ENCODE measurements around the gene XYLT1. TPM values are rescaled to one million over a fixed set of nuclear protein-coding genes. Genes with fewer than 3 reads are reported as not detected.

XYLT1 gene
- total RNA-seq, 1 donor from 2014 or later, result 1.6 TPM

GRCh38 chr16:17346621-17347569 lies 123.9 kb downstream of the XYLT1 start:
- H3K4me3 ChIP-seq (ENCODE audit: low read depth, low read length), result no peak overlapping the region
- H3K27me3 ChIP-seq (ENCODE audit: control insufficient read depth, insufficient read depth, low read length), result no peaks in the 10 kb centered on the region
- no peaks in the 10 kb centered on the region for H3K36me3 ChIP-seq (ENCODE audit: control insufficient read depth, insufficient read depth, low read length)
- DNase-seq (ENCODE audit: low read depth), result no peak
- TF ChIP-seq CTCF (IDR thresholded peaks at IDR 0.05; ENCODE audit: insufficient read depth, low read length, poor library complexity, severe bottlenecking), result no peak

DNA sequence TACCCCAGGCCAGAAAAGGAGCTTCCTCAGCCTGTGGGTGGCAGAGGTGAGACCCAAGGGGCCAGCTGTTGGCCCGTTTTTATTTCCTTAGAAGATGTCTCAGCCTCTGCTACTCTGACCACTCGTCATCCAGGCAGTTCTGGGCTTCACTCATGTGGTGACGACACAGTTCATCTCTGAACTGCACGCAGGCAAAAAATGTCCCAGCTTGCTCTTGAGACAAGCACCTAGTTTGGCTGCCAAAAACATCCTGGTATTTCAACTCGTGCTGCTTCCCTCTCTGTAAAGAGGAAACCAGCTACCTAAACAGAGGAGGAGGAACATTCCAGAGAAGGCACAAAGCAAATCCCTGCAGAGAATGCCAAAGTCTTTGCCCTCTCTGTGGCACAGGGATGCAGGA lies 125.7 kb downstream of the XYLT1 start:
- H3K36me3 ChIP-seq (ENCODE audit: control insufficient read depth, insufficient read depth, low read length), result no peaks in the 10 kb centered on the region
- H3K4me3 ChIP-seq (ENCODE audit: low read depth, low read length), result no peak overlapping the region
- no peak for TF ChIP-seq CTCF (IDR thresholded peaks at IDR 0.05; ENCODE audit: insufficient read depth, low read length, poor library complexity, severe bottlenecking)
- no peak for DNase-seq (ENCODE audit: low read depth)
- no peaks in the 10 kb centered on the region for H3K27me3 ChIP-seq (ENCODE audit: control insufficient read depth, insufficient read depth, low read length)

DNA sequence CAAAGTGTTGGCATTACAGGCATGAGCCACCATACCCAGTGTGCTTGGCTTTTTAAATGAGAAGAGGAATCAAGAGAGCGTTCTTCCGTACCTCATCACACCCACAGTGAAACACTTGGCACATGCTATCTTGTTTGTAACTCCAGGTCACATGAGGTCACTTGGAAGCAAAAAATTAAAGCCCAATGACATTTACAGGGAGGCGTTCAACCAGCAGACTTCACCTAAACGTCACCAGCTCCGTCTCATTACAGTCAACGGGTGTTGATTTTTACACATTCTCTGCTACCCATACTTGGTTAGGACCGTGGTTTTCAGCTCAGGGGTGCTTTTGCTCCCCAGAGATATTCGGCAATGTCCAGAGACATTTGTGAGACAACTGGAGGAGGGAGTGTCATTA lies 127.0 kb downstream of the XYLT1 start:
- H3K36me3 ChIP-seq (ENCODE audit: control insufficient read depth, insufficient read depth, low read length), result no peaks in the 10 kb centered on the region
- H3K4me3 ChIP-seq (ENCODE audit: low read depth, low read length), result no peak overlapping the region
- no peak for DNase-seq (ENCODE audit: low read depth)
- no peak for TF ChIP-seq CTCF (IDR thresholded peaks at IDR 0.05; ENCODE audit: insufficient read depth, low read length, poor library complexity, severe bottlenecking)
- no peaks in the 10 kb centered on the region for H3K27me3 ChIP-seq (ENCODE audit: control insufficient read depth, insufficient read depth, low read length)

DNA sequence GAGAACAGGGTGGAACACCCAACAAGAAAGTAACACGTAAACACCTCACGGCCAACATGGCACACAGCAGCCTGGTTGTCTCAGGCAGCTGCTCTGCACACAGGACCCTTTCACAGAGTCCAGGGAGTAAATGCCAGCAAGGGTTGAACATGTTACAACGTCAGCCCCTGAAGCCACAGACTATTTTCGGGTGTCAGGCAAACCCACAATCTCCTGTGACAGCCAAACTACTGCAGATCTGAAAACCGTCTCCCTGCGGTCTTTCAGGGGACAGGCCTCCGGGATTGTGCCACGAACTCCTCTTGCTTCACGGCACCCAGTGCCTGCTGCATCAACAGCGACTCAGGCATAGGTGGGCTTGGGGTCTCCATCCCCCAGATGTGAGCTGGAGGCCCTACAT lies 127.7 kb downstream of the XYLT1 start:
- DNase-seq (ENCODE audit: low read depth), result no peak
- H3K4me3 ChIP-seq (ENCODE audit: low read depth, low read length), result no peak overlapping the region
- no peak for TF ChIP-seq CTCF (IDR thresholded peaks at IDR 0.05; ENCODE audit: insufficient read depth, low read length, poor library complexity, severe bottlenecking)
- no peaks in the 10 kb centered on the region for H3K27me3 ChIP-seq (ENCODE audit: control insufficient read depth, insufficient read depth, low read length)
- H3K36me3 ChIP-seq (ENCODE audit: control insufficient read depth, insufficient read depth, low read length), result no peaks in the 10 kb centered on the region

GRCh38 chr16:17342031-17342430 lies 128.7 kb downstream of the XYLT1 start:
- H3K4me3 ChIP-seq (ENCODE audit: low read depth, low read length), result no peak overlapping the region
- no peaks in the 10 kb centered on the region for H3K36me3 ChIP-seq (ENCODE audit: control insufficient read depth, insufficient read depth, low read length)
- DNase-seq (ENCODE audit: low read depth), result no peak
- TF ChIP-seq CTCF (IDR thresholded peaks at IDR 0.05; ENCODE audit: insufficient read depth, low read length, poor library complexity, severe bottlenecking), result no peak
- H3K27me3 ChIP-seq (ENCODE audit: control insufficient read depth, insufficient read depth, low read length), result no peaks in the 10 kb centered on the region
